VCaP (cell line): Measurements from ENCODE around the gene SKIC3.

ENCODE experiments used
- H3K27ac ChIP-seq: fragments of 450-650 bp; 2 replicates; pipeline ENCODE4 v1.5.1; 2017
- TF ChIP-seq, protein P1 (sequence below): fragments of 450-650 bp; conservative IDR thresholded peaks from 2 replicates; pipeline ENCODE4 v1.5.1; 2017; ENCODE audit warnings: mild to moderate bottlenecking, moderate library complexity

The SKIC3 gene

DNA sequence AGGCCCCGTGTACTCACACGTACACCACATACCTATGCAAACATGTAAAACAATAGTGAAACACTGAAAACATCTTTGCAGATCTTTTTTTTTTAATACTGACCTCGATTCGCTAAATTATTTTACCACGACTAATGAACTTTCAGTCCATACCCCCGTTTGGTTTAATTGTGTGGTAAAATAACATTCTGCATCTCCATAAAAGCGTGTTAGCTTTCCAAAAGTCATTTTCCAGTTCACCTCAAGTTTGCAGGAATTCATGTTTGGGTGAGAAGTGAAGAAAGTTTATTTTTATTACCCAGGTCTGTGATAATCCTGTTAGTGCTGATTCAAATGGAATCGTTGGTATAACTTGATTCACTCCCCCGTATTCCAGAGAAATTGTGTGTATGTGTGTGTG lies 776 bp upstream of the SKIC3 start:
- TF ChIP-seq, protein P1, sequence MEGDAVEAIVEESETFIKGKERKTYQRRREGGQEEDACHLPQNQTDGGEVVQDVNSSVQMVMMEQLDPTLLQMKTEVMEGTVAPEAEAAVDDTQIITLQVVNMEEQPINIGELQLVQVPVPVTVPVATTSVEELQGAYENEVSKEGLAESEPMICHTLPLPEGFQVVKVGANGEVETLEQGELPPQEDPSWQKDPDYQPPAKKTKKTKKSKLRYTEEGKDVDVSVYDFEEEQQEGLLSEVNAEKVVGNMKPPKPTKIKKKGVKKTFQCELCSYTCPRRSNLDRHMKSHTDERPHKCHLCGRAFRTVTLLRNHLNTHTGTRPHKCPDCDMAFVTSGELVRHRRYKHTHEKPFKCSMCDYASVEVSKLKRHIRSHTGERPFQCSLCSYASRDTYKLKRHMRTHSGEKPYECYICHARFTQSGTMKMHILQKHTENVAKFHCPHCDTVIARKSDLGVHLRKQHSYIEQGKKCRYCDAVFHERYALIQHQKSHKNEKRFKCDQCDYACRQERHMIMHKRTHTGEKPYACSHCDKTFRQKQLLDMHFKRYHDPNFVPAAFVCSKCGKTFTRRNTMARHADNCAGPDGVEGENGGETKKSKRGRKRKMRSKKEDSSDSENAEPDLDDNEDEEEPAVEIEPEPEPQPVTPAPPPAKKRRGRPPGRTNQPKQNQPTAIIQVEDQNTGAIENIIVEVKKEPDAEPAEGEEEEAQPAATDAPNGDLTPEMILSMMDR = no peak
- H3K27ac ChIP-seq = peak overlapping the region; percentile 84

DNA sequence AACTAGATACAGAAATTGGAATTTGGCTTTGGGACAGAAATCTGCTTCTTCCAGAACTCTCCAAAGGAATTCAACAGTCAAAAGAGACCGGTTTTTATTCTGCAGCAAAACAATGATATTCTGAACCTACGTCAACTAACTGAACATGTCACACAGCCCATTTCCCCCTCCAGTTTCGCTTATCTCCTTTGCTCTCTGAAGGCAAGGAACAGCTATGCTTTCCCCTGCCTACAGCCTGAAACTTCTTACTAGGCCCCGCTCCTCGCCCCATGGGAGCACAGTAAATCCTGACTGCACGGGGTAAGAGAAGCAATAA lies 488 bp downstream of the SKIC3 start:
- H3K27ac ChIP-seq = peak overlapping the region; percentile 84
- TF ChIP-seq, protein P1 = no peak

DNA sequence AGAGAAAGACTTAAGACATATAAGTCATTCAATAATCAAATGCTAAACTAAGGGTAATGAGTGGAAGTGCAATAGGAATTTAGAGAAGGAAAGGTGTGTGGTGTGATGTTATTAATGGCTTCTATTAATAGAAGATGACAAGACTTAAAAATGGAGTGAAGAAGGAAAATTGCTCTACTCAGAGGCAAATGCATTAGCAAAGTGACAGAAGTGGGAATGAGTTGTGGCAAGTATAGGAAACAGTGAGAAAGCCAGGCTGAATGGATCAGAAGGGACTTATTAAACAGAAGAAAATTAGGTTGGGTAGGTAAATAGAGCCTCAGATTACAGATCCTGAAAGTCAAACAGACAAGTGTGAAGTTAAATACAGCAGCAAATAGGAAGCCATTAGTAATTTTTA lies 5.7 kb downstream of the SKIC3 start:
- TF ChIP-seq, protein P1 = no peak
- no peak overlapping the region for H3K27ac ChIP-seq

DNA sequence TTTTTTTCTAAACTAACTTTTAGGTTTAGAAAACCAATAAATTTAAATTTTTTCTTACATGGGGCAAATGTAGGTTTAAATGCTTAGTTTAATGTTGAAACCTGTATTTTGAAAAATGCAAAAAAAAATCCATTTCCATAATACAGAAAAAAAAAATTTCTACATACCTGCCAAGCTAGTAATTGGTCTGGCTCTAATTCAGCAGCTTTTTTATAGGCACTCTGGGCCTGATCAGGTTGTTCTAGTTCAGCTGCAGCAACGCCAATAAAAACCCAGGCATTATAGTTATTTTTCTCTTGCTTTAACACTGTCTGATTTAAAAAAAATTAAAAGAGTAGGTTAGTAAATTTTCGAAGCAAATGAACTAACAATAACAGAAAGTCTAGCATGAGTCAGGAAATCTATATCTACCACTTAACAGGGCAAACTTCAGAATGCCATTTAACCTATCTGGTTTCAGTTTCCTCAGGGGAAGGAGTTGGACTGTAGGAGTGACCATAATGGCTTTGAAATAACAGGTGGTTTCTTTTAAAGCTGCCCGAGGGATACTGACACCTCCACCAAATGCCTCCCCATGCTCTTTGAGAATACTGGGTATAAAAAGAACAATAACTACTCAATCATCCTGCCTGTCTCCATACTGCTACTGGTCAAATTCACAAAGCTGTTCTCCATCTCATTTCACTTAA lies 11.6 kb downstream of the SKIC3 start:
- H3K27ac ChIP-seq = peak overlapping the region; percentile 82
- TF ChIP-seq, protein P1 = no peak

DNA sequence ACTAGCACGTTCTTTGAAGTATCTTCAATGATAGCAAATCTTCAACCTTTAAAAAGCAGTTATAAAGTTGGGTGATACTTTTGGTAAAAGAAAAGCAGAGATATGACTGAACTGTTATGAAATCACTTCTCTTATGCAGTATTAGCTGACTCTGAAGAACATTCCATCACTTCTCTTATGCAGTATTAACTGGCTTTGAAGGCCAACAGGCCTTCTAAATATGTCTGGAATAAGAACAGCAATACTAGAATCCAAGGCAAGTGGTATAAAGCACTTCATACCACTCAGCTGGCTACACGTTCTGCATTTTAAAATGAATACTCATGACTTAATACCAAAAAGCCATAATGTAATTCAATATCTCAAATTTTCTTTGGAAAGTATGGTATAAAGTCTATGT lies 17.3 kb downstream of the SKIC3 start:
- TF ChIP-seq, protein P1 = no peak
- H3K27ac ChIP-seq = peak overlapping the region; percentile 36

DNA sequence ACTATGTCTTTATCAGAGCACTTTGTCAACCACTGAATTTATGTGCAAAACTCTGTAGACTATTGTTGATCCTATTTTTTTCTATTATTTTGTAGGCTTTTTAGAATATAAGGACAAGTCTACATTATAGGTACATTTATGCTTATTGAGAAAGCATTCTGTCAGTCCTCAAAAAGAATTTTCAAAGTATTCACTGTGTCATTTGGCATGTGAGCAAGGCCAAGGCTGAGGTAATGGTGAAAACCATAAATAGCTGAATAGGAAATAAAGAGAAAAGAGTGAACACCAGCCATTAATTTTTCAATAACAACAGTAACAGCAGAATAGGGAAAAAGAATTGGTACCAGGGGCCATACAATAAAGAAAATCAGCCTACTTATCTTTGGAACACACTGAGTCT lies 21.0 kb downstream of the SKIC3 start:
- no peak overlapping the region for H3K27ac ChIP-seq
- TF ChIP-seq, protein P1 = no peak

DNA sequence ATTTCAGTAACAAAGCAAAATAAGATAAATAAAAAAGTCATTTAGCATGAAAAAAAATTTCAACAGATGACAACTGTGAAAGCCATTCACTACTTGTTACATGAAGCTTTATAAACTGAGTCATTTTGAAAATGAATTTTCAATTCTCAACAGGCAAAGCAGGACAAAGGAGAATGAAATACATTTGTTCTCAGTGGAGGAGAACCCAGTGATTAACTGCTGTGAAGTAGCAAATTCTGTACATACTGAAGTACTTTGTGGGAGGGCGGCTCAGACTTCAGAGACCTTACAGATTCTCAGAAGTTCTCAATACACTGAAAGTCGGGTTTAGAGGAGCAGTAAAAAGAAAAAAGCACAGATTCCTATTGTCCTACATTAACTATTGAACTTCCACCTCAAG lies 21.7 kb downstream of the SKIC3 start:
- TF ChIP-seq, protein P1 = no peak
- H3K27ac ChIP-seq = no peak overlapping the region
